Neural cell (in vitro differentiated cells): Measurements from ENCODE around the gene HBD.

Experiments
- EZH2 ChIP-seq: fragments of 200-600, 300-800 bp; shearing (Covaris generic), sonication (generic); IDR thresholded peaks from 2 replicates; pipeline ENCODE4 v1.6.1; 2014; ENCODE audit warnings: antibody characterized with exemption, low read length, borderline replicate concordance, mild to moderate bottlenecking; ENCODE audit not compliant: insufficient read depth, poor library complexity, severe bottlenecking
- POLR2AphosphoS5 ChIP-seq: IDR thresholded peaks from 2 replicates; pipeline ENCODE4 v1.6.1; 2012
- RAD21 ChIP-seq: fragments of 450-650 bp; conservative IDR thresholded peaks from 2 replicates; pipeline ENCODE4 v1.6.1; 2014; ENCODE audit warnings: antibody characterized with exemption, mild to moderate bottlenecking, moderate library complexity
- TF ChIP-seq, protein P1 (sequence below): fragments of 450-650 bp; IDR thresholded peaks from 2 replicates; pipeline ENCODE4 v1.5.1; 2014; ENCODE audit warnings: antibody characterized with exemption, mild to moderate bottlenecking, moderate library complexity; ENCODE audit not compliant: poor library complexity, severe bottlenecking

GRCh38 chr11:5226732-5227310, 7.5 kb downstream of the HBD start, which contains the start of gene HBB:
- TF ChIP-seq POLR2AphosphoS5 (no peak), RAD21 (no peak), EZH2 (no peak)
- TF ChIP-seq, protein P1, sequence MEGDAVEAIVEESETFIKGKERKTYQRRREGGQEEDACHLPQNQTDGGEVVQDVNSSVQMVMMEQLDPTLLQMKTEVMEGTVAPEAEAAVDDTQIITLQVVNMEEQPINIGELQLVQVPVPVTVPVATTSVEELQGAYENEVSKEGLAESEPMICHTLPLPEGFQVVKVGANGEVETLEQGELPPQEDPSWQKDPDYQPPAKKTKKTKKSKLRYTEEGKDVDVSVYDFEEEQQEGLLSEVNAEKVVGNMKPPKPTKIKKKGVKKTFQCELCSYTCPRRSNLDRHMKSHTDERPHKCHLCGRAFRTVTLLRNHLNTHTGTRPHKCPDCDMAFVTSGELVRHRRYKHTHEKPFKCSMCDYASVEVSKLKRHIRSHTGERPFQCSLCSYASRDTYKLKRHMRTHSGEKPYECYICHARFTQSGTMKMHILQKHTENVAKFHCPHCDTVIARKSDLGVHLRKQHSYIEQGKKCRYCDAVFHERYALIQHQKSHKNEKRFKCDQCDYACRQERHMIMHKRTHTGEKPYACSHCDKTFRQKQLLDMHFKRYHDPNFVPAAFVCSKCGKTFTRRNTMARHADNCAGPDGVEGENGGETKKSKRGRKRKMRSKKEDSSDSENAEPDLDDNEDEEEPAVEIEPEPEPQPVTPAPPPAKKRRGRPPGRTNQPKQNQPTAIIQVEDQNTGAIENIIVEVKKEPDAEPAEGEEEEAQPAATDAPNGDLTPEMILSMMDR, result no peak
